ENCODE measurements around the gene BCOR.
A peak's percentile ranks its signal among the peaks of the same experiment; 100 is the strongest.

The BCOR gene

GRCh38 chrX:40097504-40098263 is at the start of gene BCOR:
Gene BCOR, minus strand, starts transcription at chrX:40097958. Its CDS starts 20,029 bp downstream, at chrX:40077929.
- peak within 1 kb of the TSS; percentile 81 for H3K27ac ChIP-seq
- no peak for TF ChIP-seq CTCF (conservative IDR thresholded peaks at IDR 0.05)

- no peak for TF ChIP-seq CTCF (conservative IDR thresholded peaks at IDR 0.05)
- peak overlapping the region; percentile 59; the same call in 1 of the 2 replicates for H3K27ac ChIP-seq
These were observed 49.6 kb upstream of the BCOR start for GRCh38 chrX:40147126-40147952.

DNA sequence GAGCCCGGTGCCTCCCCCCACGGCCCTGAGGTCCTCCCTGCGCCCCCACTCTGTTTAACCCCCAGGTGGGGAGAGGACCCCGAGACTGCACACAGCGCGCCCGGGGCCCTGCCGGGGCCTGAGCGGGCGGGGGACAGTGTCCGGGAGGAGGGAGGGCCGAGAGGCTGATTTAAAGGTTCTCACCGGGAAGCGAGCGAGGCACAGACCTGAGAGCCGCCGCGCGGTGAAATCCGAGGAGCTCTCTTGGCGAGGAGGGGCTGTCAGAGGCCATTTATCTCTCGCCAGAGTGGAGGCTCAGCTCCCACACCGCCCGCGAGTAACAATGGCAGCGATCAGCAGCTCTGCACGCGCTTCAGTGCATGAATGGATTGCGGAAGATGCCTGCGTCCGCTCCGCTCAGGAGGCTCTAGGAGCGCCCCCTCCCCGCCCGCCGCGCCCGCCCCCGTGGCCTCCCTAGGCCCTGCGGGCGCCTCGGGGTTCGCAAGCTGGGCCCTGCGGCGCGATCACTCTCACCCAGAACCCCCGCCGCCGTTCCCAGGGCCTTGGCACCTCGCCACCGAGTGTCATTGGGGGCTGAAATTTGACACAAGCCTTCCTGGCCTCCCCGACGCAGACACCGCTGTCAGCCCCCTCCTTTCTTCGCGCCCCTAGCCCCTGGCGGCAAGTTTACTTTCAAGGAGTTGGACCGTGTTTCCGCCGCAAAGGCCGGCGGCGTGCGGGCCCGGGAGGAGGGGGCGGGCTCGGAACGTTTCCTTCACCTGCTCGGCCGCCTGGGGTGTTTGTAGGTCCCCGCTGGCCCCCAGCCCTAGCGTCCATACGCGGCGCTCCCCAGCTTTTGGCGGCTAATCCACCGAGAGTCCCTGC is 48.7 kb upstream of the BCOR start:
- no peak for TF ChIP-seq CTCF (conservative IDR thresholded peaks at IDR 0.05)
- H3K27ac ChIP-seq: peak overlapping the region; percentile 59; the same call in 1 of the 2 replicates

GRCh38 chrX:40145923-40146261 is 48.1 kb upstream of the BCOR start:
- no peak for TF ChIP-seq CTCF (conservative IDR thresholded peaks at IDR 0.05)
- H3K27ac ChIP-seq: peak overlapping the region; percentile 59; the same call in 1 of the 2 replicates

- H3K27ac ChIP-seq: no peak overlapping the region; the same call in 1 of the 2 replicates
These were observed 47.5 kb upstream of the BCOR start for GRCh38 chrX:40145001-40145922.

More at GRCh38 chrX:40145001-40145922, 47.5 kb upstream of the BCOR start:
- no peak for TF ChIP-seq CTCF (conservative IDR thresholded peaks at IDR 0.05)

All from VCaP (cell line).